Activated CD4-positive, alpha-beta T cell treated with anti-CD3 and anti-CD28 coated beads, Interleukin-2, Interleukin-6, amounts not matched to agents 100 ng/mL and 50 ng/mL, durations not matched to agents 16 hours and 8 hours (primary cell): ENCODE results near the gene HIPK2.

Experiments
- DNase-seq: peaks from one replicate; pipeline ENCODE4 v3.0.0-alpha.2; 2020

HIPK2 gene

DNA sequence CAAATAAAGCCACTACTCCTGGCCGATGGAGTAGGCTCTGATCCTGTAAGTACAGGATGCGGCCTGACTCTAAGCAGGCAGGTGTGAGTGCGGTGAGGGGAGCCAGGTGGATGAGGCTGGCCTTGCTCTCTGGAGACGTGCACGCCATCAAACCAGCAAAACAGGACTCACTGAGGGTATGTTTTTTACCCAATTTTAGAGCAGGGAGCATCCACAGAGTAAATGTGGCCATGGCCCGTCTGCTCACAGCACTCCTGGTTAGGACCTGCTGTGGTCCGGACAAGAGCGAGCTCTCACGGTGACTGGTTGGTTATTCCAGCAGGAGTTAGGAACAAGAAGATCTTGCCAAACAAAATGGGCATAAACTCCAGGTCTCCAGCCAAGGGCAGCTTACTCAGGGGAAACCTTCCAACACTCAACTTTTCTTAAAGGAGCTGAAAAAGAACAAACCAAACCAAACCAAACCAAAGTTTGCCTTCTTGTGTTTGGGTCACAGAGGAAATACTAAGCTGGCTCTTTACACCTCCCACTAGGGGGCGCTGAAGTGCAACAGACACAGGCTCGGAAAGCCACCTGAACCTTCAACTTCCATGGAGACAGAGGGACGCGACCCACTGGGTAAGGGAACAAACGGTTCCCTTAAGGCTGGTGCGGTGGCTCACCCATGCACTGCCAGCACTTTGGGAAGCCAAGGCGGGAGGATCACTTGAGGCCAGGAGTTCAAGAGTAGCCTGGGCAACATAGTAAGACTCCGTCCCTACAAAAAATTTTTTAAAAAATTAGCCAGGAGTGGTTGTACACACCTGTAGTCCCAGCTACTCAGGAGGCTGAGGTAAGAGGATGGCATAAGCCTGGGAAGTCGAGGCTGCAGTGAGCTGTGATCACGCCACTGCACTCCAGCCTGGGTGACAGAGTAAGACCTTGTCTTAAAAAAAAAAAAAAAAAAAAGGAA is 131.9 kb downstream of the HIPK2 start:
- DNase-seq = peak; percentile 88

DNA sequence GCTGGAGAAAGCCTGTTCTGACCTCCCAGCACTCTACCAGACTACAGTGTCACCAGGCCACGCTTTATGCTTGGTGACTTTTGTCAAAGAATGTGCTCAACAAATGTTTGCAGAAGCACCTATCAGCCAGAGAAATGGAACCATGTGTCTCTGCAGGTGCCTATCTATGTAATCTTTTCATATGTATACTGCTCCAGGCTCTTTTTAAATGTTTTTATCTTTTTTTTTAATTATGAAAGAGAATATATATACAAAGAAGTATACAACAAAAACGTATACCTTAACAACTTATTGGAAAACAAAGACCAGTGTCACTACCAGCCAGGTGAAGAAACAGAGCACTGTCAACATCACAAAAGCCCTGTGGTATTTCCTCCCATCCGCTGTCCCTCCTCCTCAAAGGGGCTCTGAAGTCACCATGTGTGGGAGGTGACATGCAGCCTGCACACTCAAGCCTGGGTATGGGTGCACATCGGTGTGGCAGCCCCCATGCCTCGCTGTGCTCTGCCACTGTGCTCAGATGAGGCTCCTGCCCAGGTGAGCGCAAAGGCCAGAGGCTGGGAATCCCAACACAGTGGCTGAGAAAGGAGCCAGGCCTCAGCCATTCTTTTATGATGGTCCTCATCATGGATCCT is 133.7 kb downstream of the HIPK2 start:
- DNase-seq = no peak

DNA sequence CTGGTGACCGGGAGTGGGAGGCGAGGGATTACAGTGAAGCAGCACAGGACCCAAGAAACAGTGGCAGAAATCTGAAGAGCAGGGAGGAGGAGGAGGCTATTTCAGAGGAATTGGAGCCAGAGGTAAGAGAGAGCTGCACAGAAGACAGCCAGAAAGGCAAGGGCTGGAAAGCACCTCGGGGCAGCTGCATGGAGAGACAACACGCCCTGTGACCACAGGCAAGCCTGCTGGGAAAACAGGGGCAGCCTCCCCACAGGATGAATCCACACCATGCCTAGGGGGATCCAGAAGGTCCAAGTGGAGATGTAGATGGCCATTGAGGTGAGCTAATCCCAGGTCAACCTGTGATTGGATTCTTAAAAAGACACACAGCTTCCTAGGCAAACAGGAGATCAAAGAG is 135.5 kb downstream of the HIPK2 start:
- DNase-seq = no peak

DNA sequence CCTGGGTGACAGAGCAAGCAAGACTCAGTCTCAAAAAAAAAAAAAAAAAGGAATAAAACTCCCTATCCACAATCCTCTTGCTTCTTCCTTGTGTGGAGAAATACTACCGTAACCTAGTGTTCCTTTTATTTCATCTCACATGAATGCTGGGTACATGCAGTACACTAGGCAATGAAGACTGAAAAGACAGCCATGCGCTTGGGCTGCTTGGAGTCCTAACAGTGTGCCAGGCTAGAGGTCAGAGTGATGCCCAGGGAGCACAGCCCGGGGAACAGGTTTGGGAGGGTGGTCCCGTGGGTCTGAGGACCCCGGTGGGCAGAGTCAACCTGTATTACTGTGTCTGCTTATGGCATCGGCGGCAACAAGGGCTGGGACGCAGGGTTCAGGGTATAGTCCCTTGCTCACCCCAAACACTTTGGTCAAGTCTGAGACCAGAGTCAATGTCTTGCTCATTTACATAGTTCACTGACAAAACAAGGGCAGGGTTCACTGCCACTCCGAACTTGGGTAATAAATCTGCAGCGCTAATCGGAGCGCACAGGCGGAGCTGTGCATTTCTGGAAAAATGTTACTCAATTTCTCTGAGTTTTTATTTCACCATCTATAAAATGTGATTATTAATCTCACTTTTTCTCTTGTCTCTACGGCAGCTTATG is 136.3 kb downstream of the HIPK2 start:
- no peak for DNase-seq

DNA sequence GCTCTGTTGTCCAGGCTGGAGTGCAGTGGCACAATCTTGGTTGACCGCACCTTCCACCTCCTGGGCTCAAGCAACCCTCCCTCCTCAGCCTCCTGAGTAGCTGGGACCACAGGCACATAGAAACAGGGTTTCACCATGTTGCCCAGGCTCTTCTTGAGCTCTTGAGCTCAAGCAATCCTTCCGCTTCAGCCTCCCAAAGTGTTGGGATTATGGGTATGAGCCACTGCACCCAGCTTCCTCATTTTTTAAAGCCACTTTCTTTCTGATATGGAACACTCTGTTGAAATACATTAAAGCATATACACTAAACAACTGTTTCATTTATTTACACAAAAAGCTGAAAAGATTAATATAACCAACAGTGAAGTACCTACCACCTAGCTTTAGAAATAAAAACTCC is 137.1 kb downstream of the HIPK2 start:
- no peak for DNase-seq

DNA sequence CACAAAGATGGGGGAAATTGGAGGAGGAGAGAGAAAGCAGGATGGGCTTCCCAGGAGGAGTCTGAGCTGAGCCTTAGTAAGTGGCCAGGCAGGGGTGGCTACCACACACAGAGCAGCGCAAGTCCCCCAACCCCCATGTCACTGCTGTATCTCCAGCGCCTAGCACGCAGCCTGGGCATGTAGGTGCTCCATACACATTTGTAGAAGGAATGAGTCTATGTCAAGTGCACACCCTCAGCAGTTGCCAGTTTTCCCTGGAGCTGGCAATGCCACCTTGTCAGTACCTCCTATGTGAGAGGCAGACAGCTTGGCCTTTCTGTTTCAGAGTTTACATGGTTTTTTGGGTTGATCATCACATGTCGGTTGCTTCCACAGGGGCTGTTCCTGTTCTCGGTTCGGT is 138.2 kb downstream of the HIPK2 start:
- DNase-seq = no peak

DNA sequence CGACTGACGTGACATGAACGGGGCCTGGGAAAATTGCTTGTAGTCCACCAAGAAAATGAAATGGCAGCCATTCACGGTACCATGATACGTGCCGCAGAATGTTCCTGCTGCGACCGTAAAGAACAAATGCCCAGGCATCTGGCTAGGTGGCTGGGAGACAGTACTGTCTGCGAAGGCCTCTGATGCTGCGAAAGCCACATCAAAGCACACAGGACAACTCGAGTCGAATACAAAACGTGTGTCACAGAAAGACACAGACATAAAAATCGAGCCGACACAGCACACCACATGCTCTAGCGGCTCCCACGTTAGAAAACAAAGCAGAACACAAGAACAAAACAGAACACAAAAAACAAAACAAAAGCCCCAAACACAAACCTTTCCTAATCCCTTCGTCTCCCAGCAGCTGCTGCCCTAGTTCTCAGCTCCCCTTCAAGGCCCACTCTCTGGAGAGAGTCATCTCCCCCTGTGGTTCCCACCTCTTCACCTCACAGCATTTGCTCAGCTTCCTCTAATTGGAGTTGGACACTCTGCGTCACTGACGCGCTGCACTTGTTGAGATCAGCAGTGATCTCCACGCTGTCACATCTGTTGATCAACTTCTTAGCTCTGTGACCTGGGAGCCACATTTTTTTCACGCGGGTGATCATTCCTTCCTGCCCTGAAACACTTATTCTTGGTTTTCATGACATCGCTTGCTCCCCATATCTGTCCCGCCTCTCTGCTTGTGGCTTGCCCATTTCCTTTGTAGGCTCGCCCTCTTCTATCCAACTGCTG is 142.1 kb downstream of the HIPK2 start:
- DNase-seq = peak; percentile 44

DNA sequence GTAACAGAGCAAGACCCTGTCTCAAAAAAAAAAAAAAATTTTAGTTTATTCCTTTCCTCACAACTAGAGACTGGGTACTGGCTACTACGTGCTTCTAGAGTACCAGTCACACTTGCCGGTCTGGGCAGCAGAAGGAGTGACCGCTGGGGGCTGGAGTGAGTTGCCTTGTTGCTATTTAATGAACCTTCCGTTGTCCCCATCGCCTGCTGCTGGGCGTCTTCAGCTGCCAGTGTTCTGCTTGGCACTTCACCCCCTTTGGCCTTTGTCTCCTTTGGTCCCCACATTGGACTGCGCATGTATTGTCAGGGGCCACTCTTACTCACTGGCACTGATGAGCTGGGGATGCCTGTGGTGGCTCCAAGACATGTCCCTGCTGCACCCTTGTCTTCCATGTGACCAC is 143.7 kb downstream of the HIPK2 start:
- no peak for DNase-seq

DNA sequence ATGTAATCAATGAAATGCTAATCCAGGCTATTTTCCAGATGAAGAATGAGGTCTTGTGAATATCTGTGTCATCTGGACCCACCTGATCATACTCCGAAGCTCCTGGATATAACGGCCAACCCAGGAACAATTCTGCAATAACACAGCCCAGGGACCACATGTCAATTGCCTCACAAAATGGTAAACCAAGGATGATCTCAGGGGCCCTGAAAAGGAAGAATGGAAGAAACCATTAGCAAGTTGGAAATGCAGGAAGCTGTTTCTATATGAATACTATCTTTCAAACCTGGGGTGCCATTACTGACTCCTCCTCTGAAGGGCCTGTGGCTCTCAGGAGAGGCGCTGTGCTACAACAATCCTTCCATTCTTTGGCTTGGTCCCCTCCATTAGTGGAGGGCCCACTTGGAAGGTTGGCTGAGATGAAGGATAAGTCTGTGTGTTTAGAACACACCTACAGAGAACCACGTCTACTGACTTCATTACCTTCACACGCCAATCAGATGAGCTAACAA is 146.2 kb downstream of the HIPK2 start:
- no peak for DNase-seq

DNA sequence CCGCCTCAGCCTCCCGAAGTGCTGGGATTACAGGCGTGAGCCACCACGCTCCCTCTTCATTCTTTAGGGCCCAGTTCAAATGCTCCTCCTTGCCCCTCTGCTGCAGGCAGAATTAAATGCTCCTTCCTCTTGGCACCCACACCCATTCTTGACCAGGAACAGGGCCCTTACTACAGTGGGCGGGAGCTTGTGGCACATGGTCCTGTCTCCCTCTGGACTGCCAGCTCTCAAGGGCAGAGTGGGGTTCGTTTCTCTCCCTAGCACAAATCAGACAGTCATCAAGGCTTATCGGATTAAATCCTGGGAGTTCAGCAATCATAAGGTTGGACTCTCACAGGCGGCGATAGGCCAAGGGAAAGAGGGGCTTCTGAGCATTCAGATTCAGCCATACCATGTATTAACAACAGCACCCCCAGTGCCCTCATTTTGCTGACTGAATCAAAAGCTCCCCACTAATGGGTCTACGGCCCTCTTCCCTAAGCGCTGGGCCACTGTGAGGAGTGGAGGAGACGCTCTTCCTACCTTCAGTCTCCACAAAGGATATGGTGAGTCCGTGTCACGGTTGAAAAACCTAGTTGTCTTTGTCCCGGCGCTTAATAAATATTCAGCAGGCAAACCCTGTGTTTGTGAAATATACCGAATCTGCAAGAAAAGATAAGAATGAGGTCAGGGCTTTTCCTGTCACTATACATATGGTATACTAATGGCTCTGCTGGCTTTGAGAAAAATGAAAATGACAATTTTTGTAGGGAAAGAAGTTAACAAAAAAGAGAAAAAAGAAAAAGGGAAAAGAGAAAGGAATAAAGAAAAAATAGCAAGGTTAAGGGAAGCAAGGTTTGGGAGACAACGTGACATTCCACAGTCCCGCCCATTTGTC is 146.9 kb downstream of the HIPK2 start:
- no peak for DNase-seq

DNA sequence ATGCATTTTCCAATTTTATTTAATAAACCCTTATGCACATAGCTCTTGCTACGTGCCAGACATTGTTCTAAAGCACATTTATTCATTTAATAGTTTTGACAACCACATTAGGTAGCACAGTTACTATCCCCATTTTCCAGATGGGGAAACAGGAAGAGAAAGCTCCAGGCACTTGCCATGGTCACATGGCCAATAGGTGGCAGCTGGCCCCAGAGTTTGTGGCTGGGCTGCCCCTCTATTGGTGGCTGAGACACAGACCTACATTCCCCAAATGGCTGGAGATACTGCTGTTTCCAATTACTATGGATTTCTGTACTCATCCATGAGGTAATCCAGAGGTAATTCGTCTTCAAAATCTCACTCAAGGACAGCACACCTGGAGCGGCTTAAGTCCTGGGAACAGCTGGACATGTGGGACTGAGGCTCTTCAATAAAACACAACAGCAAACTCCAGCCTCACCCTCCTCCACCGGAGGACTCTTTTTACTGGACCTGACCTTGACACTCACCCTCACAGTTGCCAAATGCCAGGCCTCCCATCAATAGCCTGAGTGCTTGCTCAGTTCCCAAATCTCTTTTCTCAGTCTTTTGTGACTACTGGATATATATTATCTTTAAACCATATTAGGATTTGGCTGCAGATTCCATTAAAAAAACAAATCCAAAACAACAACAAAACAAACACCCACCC is 148.3 kb downstream of the HIPK2 start:
- no peak for DNase-seq

DNA sequence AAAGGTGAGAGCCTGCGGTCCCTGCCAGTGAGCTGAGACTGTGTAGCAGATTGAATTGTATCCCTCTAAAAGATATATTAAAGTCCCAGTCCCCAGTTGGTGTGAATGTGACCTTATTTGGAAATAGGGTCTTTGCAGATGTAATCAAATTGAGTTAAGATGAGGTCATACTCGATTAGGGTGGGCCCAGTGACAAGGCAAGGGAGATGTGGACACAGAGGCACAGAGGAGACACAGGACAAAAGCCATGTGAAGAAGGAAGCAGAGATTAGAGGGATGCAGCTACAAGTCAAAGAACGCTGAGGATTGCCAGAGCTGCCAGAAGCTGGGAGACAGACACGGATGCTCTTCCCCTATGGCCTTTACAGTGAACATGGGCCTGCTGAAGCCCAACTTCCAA is 150.0 kb downstream of the HIPK2 start:
- DNase-seq = no peak

DNA sequence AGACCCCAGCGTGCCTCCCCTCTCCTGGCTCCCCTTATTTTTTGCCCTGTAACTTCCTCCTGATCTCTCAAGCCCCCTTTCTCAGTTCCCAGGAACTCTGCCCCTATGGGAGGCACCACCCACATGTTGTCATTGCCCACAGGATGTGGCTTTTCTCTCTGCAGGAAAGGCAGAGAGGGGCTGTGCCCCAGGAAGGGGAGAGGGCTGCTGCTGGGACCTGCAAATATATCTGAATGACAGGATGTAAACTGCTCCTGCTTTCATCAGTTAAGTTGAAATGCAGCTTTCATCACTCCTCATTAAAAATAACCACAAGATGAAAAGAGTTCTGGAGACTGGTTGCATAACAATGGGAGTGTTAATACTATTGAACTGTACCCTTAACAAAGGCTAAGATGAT is 151.0 kb downstream of the HIPK2 start:
- DNase-seq = peak; percentile 41

DNA sequence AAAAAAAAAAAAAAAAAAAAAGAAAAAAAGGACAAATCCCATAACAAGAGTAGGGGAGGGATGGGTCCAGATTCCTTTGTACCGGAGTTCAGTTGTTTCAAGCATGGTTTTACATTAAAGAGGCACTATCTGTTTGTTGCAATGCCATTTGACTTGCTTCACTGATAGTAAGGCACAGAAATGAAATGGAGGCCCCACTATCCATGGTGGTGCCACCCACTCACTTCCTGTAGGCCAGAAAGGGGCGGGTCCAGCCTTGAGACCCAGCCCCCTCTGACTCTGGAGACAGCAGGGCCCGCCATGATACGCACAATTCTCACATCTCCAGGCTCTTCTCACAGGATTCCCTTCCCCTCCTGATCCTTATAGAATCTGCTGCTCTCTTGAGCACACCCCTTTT is 154.3 kb downstream of the HIPK2 start:
- DNase-seq = no peak

DNA sequence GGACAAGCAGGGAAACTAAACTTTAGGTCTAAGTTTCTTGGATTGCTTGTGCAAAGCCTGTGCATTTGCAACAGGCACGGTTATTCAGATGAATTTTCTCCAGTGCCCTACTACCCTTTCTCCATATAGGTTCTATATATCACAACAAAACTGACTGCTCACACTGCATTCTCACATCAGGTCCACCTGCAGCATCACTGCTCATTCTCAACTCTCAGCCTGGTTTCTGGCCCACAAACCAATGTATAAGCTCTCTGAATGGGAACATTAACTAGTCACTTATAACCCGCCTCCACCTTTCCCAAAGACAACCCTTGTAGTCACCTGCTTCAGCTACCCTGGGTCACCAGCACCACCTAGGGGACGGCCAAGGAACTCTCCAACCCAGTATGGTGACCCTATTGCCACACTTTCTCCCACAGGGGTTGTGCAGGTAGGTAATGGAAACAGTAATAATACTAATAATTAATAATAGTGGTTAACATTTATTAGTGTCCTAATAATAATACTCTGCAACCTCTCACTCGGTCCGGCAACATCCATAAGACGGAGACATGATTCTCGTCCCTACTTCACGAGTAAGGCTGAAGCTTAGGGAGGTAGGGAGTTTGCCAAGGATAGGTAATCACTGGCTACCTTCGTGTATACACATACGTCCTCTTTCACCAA is 157.0 kb downstream of the HIPK2 start:
- DNase-seq = peak; percentile 68

DNA sequence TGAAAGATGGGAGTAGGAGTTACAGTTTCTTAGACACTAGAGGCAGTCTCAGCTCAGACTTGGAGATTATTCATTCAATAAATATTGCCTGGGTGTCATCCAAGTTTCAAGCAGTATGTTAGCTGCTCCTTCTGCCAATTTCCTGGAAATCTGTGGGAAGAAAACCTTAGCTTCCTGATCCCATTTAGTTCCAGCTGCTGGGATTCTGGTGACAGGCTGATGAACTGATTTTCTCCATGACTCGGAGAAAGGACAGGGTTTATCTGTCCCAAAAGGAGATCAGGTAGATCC is 158.5 kb downstream of the HIPK2 start:
- no peak for DNase-seq

DNA sequence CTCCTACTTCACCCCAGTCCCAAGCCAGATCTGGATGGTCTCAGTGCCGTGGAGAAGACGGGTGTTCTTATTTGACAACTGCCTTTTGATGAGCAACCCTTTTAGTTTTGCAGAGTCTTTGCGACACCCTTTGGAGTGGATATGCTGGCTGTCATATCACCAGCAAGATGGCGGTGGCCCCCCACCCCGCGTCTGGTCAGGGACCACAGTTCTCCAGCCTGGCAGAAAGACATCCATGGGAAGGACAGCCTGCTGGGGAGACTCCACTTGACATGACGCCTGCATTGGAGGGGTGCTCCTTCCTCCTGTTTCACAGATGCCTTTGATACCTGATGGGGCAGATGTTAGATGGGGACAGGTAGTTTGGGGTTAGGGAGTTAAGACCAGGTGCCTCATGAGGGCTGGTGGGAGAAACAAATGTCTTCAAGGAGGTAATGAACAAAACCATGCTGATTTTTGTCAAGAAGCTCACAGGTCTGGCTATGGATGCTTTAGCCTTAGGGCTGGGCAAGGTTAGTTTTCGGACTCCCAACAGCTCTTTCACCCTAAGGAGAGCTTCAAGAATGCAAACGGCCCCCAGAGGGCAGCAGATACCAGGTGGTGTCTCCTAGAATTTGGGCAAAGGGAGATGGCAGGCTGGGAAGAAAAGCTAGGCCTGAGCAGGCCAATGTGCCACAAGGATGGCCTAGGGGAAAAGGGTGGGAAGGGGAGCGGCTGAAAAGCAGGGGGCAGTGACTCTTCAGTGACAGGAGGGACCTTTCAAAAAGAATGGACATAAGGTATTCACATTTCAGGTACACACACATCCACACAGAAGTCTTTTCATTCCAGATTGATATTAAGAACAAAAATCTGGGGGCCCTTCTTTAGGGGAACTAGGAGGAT is 159.1 kb downstream of the HIPK2 start:
- DNase-seq = peak; percentile 56

DNA sequence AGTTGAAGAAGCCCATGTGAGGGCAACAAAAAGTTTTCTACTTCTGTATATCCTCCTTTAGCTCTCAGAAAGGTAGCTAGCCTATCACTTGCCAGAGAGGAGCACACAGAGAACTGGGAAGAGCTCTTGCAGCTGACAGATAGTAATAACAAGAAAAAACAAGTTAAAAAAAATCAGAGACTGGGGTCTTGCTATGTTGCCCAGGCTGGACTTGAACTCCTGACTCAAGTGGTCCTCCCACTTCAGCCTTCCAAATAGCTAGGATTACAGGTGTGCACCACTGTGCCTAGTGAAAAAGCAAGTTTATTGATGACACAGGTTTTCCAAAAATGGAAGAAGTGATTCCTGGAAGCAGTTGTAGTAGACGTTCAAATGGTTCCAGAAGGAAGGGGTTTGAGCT is 160.7 kb downstream of the HIPK2 start:
- DNase-seq = no peak

DNA sequence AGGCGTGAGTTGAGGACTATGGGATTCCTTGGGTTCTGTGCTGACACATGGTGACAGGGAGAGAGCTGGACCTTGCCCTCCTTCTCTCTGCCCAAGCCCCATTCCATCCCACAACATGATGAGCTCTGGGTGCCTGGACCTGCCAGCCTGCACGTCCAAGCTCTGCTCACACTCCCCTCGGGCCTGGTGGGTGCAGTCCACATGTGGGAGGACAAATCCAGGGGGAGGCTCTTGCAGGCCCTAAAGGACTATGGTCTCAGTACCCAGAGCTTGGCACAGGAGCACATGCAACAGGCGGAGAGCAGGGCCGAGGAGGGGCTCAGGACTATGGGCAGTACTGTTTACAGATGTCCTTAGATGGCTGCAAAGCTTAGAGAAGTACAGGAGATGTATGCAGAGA is 162.9 kb downstream of the HIPK2 start:
- DNase-seq = no peak

DNA sequence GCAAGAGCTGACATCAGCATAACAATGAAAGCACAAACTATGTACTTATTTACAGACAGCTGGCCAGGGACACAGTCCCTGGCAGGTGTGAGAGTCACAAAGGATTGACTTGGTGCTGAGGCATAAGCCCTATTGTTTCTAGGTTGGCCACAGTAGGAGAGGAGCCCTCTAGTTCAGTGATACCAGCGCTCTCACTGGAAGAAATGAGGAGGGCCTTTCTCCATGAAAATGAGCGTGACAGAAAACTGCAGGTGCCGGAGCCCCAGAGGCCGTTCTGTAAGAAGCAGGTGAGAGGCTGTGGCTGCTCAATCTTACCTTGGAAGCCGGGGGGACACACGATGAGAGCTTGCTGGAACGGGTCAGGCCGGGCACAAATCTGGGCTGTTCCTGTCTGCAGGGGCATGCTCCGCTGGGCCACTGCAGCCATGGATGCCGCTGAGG is 163.8 kb downstream of the HIPK2 start:
- no peak for DNase-seq
